ENCODE results near the gene COLEC11. TPM values are rescaled to one million over a fixed set of nuclear protein-coding genes. Genes with fewer than 3 reads are reported as not detected.

Gene COLEC11
- total and polyA plus RNA-seq, 10 donors: 0.64 to 8.0 (median 3.1) TPM

DNA sequence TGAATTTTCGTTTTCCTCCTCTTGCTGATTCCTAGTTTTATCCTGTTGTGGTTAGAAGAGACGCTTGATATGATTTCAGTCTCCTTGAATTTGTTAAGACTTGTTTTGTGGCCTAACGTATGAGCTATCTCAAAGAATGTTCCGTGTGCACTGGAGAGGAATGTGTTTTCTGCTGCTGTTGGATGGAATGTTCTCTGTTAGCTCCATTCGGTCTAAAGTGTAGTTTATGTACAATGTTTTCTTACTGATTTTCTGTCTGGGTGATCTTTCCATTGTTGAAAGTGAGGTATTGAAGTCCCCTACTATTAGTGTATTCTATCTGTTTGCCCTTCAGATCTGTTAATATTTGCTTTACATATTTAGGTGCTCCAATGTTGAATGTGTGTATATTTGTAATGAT, 25.9 kb downstream of the COLEC11 start:
- Histone ChIP-seq H3K36me3 (no peaks in the 10 kb centered on the region), H3K4me3 (no peak overlapping the region), H3K9me3 (peaks cover 0 to 19% (median 5%) of the 10 kb centered on the region in 8 donors), H3K4me1 (peaks cover 0 to 3% (median 0%) of the 10 kb centered on the region in 6 donors), H3K27me3 (replicated peaks in 1 of 7) (no peaks in the 10 kb centered on the region), H3K27ac (no peak overlapping the region)
- TF ChIP-seq, protein P1, sequence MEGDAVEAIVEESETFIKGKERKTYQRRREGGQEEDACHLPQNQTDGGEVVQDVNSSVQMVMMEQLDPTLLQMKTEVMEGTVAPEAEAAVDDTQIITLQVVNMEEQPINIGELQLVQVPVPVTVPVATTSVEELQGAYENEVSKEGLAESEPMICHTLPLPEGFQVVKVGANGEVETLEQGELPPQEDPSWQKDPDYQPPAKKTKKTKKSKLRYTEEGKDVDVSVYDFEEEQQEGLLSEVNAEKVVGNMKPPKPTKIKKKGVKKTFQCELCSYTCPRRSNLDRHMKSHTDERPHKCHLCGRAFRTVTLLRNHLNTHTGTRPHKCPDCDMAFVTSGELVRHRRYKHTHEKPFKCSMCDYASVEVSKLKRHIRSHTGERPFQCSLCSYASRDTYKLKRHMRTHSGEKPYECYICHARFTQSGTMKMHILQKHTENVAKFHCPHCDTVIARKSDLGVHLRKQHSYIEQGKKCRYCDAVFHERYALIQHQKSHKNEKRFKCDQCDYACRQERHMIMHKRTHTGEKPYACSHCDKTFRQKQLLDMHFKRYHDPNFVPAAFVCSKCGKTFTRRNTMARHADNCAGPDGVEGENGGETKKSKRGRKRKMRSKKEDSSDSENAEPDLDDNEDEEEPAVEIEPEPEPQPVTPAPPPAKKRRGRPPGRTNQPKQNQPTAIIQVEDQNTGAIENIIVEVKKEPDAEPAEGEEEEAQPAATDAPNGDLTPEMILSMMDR (IDR thresholded peaks at IDR 0.05 in 8 of 11, conservative IDR thresholded peaks at IDR 0.05 in 3 of 11): no peak
- TF ChIP-seq POLR2A (IDR thresholded peaks at IDR 0.05): no peak
- TF ChIP-seq POLR2AphosphoS5 (IDR thresholded peaks at IDR 0.05): no peak
- DNase-seq: no peak
- intact Hi-C loops (cut with DNase I; ENCODE audit: low total_unique reads): no loop called here
- 85 to 94% (median 91%) methylated on average over 5 of the region's 5 CpGs for WGBS, 5 donors

DNA sequence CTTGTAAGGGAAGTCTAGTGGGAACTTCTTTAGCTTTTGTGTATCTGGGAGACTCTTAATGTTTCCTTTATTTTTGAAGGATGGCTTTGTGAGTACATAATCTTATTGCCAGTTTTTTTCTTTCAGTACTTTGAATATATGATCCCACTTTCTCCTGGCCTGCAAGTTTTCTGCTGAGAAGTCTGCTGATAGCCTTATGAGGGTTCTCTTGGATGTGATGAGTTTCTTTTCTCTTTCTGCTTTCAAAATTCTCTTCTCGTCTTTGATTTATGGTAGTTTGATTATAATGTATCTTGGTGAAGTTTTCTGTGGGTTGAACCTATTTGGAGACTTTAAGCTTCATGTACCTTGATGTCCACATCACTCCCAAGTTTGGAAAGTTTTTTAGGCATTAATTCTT, 28.1 kb downstream of the COLEC11 start:
- intact Hi-C loops (cut with DNase I; ENCODE audit: low total_unique reads): no loop called here
- 79 to 100% (median 93%) methylated on average over 1 of the region's 1 CpG for whole genome bisulfite sequencing, 5 donors
- H3K4me3 ChIP-seq: no peak overlapping the region
- DNase-seq: no peak
- TF ChIP-seq POLR2AphosphoS5 (IDR thresholded peaks at IDR 0.05): no peak
- H3K27ac ChIP-seq: no peak overlapping the region
- no peaks in the 10 kb centered on the region for H3K27me3 ChIP-seq (replicated peaks in 1 of 7)
- H3K9me3 ChIP-seq: peaks cover 0 to 10% (median 3%) of the 10 kb centered on the region in 8 donors
- no peaks in the 10 kb centered on the region for H3K36me3 ChIP-seq
- H3K4me1 ChIP-seq: peaks cover 0 to 14% (median 0%) of the 10 kb centered on the region in 6 donors

DNA sequence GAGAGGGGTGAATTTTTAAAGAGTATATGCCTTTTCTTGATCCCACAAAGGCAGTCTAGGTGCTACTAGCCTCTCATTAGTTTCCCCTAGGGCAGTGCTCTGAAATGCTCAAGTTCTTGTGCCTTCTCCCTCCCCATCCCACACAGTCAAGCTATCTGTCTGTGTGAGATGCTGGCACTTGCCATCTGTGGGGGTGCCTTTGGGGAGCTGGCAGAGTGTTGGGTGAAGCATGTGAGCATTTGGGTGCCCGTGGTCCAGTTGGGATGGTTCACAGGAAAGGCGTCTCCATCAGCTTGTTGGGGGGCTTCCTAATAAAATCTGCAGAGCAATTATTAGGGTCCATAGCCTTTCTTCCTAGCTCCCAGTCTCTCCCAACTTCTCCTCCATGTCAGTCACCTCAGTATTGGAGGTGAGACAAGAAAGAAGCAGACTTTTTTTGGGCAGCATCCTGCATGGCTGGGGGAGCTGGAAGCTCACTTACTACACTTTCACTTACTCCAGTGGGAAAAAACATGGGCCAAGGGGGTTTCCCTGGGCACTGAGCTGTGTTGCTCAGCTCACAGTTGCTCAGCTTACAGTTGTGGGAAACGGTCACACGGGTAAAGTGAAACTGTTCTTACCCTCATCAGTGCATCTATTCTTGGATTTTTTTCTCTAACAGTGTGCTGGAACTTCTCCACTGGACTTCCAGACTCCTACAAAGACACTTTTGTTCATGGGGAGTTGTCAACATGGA, 29.3 kb downstream of the COLEC11 start:
- Histone ChIP-seq H3K4me1 (peaks cover 0 to 14% (median 6%) of the 10 kb centered on the region in 6 donors), H3K9me3 (peaks cover 0 to 10% (median 3%) of the 10 kb centered on the region in 8 donors), H3K27me3 (replicated peaks in 1 of 7) (no peaks in the 10 kb centered on the region), H3K27ac (no peak overlapping the region), H3K4me3 (no peak overlapping the region), H3K36me3 (no peaks in the 10 kb centered on the region)
- intact Hi-C loops (cut with DNase I; ENCODE audit: low total_unique reads): no loop called here
- DNase-seq: peak; percentile 40
- no peak for TF ChIP-seq POLR2A (IDR thresholded peaks at IDR 0.05)
- TF ChIP-seq POLR2AphosphoS5 (IDR thresholded peaks at IDR 0.05): no peak
- TF ChIP-seq, protein P1 (IDR thresholded peaks at IDR 0.05 in 8 of 11, conservative IDR thresholded peaks at IDR 0.05 in 3 of 11): no peak
- 71 to 83% (median 80%) methylated on average over 4 of the region's 4 CpGs for WGBS, 5 donors

- peak; percentile 49 for DNase-seq
- Histone ChIP-seq H3K27me3 (replicated peaks in 1 of 7) (no peaks in the 10 kb centered on the region), H3K27ac (peak overlapping the region in 1 of 8 donors; percentile 83), H3K4me3 (no peak overlapping the region), H3K4me1 (peaks cover 0 to 18% (median 8%) of the 10 kb centered on the region in 6 donors), H3K36me3 (no peaks in the 10 kb centered on the region), H3K9me3 (peaks cover 0 to 10% (median 3%) of the 10 kb centered on the region in 8 donors)
- TF ChIP-seq, protein P1 (IDR thresholded peaks at IDR 0.05 in 8 of 11, conservative IDR thresholded peaks at IDR 0.05 in 3 of 11): no peak
- TF ChIP-seq POLR2AphosphoS5 (IDR thresholded peaks at IDR 0.05) (no peak), POLR2A (IDR thresholded peaks at IDR 0.05) (no peak)
- WGBS, 5 donors: 90 to 96% (median 91%) methylated on average over 8 of the region's 8 CpGs
- intact Hi-C loops (cut with DNase I; ENCODE audit: low total_unique reads): no loop called here
Observed at GRCh38 chr2:3625186-3625585, 30.3 kb downstream of the COLEC11 start.

All from spleen (tissue), 11 donors.